GM04503 (cell line): ENCODE data around the gene KCTD17.

Experiments used
- DNase-seq: peaks from one replicate; pipeline ENCODE4 v3.0.0-alpha.2; 2012; ENCODE audit warnings: low read depth

KCTD17 gene

DNA sequence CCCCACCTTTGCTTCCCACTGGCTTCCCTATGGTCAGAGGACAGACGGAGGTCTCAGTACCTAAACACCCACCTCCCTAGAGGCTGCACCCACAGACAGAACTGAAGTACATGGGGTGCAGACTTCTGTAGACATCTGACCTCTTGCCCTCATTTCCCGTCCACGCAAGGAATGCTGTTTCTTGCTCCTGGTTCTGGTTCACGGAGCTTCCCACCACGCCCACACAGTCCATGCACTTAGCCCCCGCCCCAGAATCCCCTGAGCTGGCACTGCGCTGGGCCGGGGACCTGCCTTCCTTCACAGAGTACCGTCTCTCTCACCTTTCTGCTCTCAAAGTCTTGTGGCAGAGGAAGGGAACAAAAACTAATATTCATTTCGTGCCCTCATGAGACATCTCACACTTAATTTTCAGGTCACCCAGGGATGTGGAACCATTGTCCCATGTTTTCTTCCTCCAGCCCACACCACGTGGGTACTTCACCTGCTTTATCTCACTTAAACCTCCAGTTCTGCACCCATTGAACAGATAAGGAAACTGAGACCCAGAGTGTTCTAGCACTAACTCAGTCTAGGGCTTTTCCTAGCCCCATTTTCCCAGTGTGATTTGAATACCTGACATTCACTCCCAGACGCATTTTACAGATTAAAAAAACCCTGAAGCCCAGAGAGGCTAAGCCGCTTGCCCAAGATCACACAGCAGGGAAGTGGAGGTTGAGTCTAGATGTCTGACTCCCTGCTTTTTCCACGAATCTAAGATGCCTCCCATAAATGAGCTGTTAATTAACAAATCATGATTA, 52.3 kb downstream of the KCTD17 start:
- no peak for DNase-seq

DNA sequence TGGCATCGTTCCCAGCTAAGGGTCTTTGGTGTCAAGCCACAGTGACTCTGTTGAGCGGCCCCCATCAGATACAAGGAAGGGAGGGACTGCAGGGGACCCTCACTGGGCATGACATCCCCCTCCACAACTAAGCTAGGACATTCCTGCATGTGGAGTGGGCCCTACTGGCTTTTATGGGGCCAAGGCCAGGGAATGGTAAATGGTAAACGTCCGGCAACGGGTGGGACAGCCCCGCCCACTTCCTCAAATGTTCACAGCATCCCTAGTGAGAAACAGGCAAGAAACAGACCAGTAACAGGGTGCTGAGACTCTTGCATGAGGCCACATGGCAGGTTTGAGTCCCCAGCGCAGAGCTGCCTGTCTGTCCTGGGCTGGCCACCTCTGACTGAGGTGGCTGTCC, 53.6 kb downstream of the KCTD17 start:
- DNase-seq, result no peak

DNA sequence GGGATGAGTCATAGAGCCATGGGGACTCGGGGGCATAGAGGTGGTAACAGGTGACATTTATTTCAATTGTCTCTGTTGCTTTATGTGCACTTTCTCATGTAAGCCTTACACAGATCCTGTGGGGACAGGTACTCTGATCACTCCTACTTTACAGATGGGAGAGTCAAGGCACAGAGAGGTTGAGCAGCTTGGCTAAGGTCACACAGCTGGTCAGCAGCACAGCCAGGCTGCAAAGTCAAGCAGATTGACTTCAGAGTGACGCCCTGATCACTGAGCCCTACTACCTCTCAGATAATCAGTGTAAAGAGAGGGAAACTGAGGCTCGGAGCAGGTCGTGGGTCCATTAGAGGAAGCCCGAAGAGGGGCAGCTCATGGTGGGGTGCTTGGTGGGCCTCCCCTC, 54.4 kb downstream of the KCTD17 start:
- DNase-seq, result no peak

DNA sequence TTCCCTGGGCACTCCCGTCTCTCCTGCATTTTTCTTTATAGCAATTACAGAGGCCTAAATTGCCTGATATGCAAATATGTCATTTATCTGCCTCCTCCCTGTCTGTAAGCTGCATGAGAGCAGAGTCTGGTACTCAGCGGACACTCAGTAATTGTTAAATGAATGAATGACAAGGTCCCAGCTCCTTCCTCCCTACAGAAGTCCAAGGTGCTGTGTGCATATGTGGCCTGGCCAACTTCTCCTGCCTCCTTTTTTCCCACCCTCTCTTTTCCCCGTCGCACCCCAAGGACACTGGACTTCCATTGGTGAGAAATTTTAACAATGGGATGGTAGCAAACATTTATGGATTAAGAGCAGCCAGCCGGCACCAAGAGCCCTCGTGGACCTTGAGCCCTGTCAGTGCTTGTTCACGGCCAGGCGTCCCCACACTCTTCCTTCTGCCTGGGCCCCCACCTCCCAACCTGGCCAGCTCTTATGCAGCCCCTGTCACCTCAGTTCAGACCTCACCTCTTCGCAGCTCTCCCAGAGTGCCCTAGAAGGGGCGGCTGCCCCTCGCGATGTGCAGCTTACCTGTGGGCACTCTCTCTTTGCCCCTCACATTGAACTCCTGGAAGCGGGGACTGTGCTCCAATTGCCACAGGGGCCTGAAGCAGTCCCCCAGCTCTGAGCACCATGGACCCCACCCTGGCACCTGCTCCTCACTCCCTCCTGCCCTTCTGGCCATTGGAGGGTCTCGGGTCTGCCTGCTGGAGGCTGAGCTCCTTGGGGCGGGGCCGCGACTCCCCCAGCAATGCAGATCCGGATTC, 56.5 kb downstream of the KCTD17 start:
- DNase-seq, result no peak

DNA sequence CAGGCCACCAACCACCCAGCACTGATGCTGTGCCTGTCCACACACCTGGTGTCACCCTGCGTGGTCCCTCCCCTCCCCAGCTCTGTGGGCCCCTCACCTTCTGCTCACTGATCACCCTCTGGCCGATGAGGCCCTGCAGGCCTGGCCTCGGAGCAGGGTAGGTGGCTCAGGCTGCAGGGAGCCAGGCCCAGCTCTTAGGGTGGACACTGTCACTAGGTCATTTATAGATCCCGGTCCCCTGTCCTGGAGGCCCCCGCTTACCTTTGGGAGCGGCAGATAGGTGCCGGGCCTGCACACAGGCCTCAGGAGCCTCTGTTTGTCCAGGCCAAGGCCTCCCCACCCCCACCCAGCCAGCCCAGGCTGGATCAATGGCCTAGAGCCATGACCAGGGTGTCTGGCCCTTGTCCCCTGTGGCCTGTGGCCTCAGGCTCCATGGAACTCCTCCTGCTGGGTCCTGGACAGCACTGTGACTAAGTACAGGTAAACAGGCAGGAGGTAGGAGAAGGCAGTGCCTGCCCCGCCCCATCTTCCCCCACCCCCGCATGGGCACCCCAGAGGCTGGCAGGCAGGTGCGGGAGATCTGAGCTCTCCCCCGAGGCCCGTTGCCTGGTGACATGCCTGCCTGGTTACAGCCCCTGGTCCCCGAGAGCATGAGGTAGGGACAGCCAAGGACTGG, 57.8 kb downstream of the KCTD17 start, which contains the start of gene TMPRSS6:
TMPRSS6 (minus strand) TSS at position 472 of the 676 bp plus-strand sequence. CDS start 6,296 bp downstream, outside the sequence.
- DNase-seq, result no peak

DNA sequence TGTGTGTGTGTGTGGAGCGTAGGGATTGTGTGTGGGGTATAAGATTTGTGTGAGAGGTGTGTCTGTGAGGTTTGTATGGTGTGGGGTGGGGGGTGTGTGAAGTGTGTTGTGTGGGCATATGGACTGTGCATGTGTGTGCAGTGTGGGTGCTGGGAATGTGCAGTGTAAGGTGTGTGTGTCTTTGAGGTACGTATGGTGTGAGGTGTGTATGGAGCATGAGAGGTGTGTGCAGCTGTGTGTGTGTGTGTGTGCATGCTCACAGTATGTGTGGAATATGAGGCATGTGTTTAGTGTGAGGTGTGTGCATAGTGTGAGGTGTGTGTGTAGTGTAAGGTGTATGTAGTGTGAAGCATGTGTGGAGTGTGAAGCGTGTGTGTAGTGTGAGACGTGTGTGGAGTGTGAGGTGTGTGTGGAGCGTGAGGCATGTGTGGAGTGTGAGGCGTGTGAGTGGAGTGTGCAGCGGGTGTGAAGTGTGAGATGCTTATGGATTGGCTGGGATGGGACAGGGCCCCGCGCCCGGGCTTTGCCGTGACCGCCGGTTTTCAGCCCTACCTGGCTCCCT, 59.7 kb downstream of the KCTD17 start:
- DNase-seq, result no peak

DNA sequence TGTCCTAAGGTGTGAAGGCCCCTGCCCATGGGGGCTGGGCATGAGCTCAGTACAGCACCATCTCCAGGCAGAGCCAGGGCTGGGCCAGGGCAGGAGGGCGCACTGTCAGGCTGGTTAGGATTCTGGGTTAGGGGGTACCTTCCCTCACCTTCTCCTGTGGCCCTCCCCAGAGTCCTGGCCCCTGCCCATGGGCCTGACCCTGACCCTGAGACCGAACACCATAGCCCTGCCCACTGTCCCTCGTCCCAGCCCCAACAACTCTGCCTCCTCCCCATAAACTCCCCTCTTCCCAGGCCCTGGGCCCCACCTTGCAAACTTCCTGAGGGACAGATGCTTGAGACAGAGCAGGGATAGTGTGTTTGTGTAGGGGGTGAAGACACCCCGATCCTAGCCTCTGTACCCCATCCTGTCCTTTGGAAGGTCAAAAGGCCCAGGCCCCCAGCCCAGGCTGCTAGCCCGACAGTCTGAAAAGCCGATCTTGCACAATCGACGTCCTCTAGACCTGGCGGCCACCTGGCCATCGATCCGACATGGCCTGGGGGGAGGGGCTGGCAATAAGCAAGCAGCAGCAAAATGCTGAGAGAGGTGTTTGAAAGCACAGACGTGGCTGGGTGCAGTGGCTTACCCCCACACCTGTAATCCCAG, 60.7 kb downstream of the KCTD17 start:
- DNase-seq, result no peak
